Dermis microvascular lymphatic vessel endothelial cell (primary cell): ENCODE data around the gene PALM. TPM values are rescaled to one million over a fixed set of nuclear protein-coding genes. Genes with fewer than 3 reads are reported as not detected.
A peak's percentile ranks its signal among the peaks of the same experiment; 100 is the strongest.
"Not testable (repeated sequence)": the region's sequence is repeated elsewhere in the genome, so short reads cannot be mapped to it uniquely, and the experiment has no call there.

Source experiments
- DNase-seq, 2 donors: peaks; one replicate each; pipeline versions ENCODE4 v3.0.0 to v3.0.0-alpha.2; 2010; ENCODE audit warnings: low read depth in 2 of 2
- total RNA-seq: library from RNA; depleted of rRNA; stranded (reverse); fragments of >200 nt; gene quantifications from 2 replicates; pipeline ENCODE4 v1.2.1, GENCODE V29; 2014

PALM gene
- total RNA-seq, 1 donor from 2014 or later, result 35.3 TPM

GRCh38 chr19:729965-730668, 21.4 kb downstream of the PALM start:
- DNase-seq, result peak in 1 of 2 donors; percentile 68

- DNase-seq, result no peak
These were observed 22.3 kb downstream of the PALM start for GRCh38 chr19:731000-731399.

GRCh38 chr19:732148-733069, 23.7 kb downstream of the PALM start:
- no peak for DNase-seq

- DNase-seq, result no peak
These were observed 26.0 kb downstream of the PALM start for GRCh38 chr19:734716-735115.

GRCh38 chr19:736125-736524, 27.4 kb downstream of the PALM start:
- DNase-seq, result no peak

GRCh38 chr19:737591-738093, 28.9 kb downstream of the PALM start:
- DNase-seq, result peak in 1 of 2 donors; percentile 38

- DNase-seq, result no peak
These were observed 29.9 kb downstream of the PALM start for GRCh38 chr19:738509-739128.

GRCh38 chr19:739998-740715, 31.4 kb downstream of the PALM start:
- no peak for DNase-seq

GRCh38 chr19:740816-741505, 32.2 kb downstream of the PALM start:
- DNase-seq, result not testable (repeated sequence)

GRCh38 chr19:741506-742131, 32.9 kb downstream of the PALM start:
- DNase-seq, result no peak

GRCh38 chr19:742540-743075, 33.9 kb downstream of the PALM start:
- DNase-seq, result no peak

GRCh38 chr19:743168-743687, 34.5 kb downstream of the PALM start:
- no peak for DNase-seq

GRCh38 chr19:745138-745537, 36.4 kb downstream of the PALM start:
- not testable (repeated sequence) for DNase-seq

GRCh38 chr19:746208-746819, 37.6 kb downstream of the PALM start:
- DNase-seq, result no peak

- DNase-seq, result no peak
These were observed 38.2 kb downstream of the PALM start for GRCh38 chr19:746956-747355.

- DNase-seq, result no peak
These were observed 38.9 kb downstream of the PALM start for GRCh38 chr19:747432-748273.

GRCh38 chr19:748274-748598, 39.5 kb downstream of the PALM start:
- no peak for DNase-seq

- no peak for DNase-seq
These were observed 41.1 kb downstream of the PALM start for GRCh38 chr19:749811-750210.
